Heart left ventricle (tissue), 16 donors: ENCODE data around the gene ANK3. TPM values are rescaled to one million over a fixed set of nuclear protein-coding genes. Genes with fewer than 3 reads are reported as not detected.

Experiments
- ATAC-seq, 4 donors: fragments of 200-7000 bp; cut with Tn5 transposase; one replicate each; pipeline ENCODE4 v1.9.1; 2020 to 2022; ENCODE audit warnings: moderate library complexity in 4 of 4, mild to moderate bottlenecking in 3 of 4, moderate number of reproducible peaks in 1 of 4
- DNase-seq, 5 donors: peaks; one replicate each; pipeline ENCODE4 v3.0.0-alpha.2; 2020
- H3K27ac ChIP-seq, 12 donors: fragments of 200-600 bp; sonication (generic) in 4 of 12; one replicate each; pipeline versions ENCODE4 v1.5.0 to v1.8.0; 2016 to 2022; ENCODE audit warnings: mild to moderate bottlenecking in 2 of 12
- H3K27me3 ChIP-seq, 9 donors: fragments of 200-600 bp; sonication (generic) in 2 of 9; one replicate each; pipeline versions ENCODE4 v1.5.1 to v1.8.0; 2016 to 2022; ENCODE audit warnings: mild to moderate bottlenecking in 3 of 9
- H3K36me3 ChIP-seq, 9 donors: fragments of 200-600 bp; sonication (generic) in 2 of 9; one replicate each; pipeline versions ENCODE4 v1.5.0 to v1.8.0; 2018 to 2022; ENCODE audit warnings: mild to moderate bottlenecking in 2 of 9
- H3K4me1 ChIP-seq, 12 donors: fragments of 200-600 bp; sonication (generic) in 4 of 12; one replicate each; pipeline versions ENCODE4 v1.5.0 to v1.8.0; 2016 to 2022; ENCODE audit warnings: mild to moderate bottlenecking in 3 of 12
- H3K4me3 ChIP-seq, 12 donors: fragments of 200-600 bp; sonication (generic) in 4 of 12; one replicate each; pipeline versions ENCODE4 v1.5.0 to v1.8.0; 2017 to 2022; ENCODE audit warnings: mild to moderate bottlenecking in 9 of 12, moderate library complexity in 4 of 12
- H3K9me3 ChIP-seq, 12 donors: fragments of 200-600 bp; sonication (generic) in 4 of 12; one replicate each; pipeline versions ENCODE4 v1.5.0 to v1.8.0; 2016 to 2022; ENCODE audit warnings: mild to moderate bottlenecking in 1 of 12
- CTCF ChIP-seq, 12 donors: fragments of 200-600 bp; sonication (generic) in 4 of 12; IDR thresholded peaks; one replicate each; pipeline versions ENCODE4 v1.5.0 to v1.8.0; 2018 to 2022; ENCODE audit warnings: antibody characterized with exemption in 12 of 12, mild to moderate bottlenecking in 5 of 12
- POLR2A ChIP-seq, 2 donors: fragments of 450-650 bp; IDR thresholded peaks; one replicate each; pipeline ENCODE4 v1.6.1; 2017; ENCODE audit warnings: antibody characterized with exemption in 2 of 2, mild to moderate bottlenecking in 2 of 2, moderate library complexity in 2 of 2
- whole genome bisulfite sequencing, 4 donors: extraction: QIAGEN DNeasy Blood & Tissue Kit in 2 of 4; methylation state at CpG; one replicate each; pipeline versions ENCODE4 v1.1.5 to v1.1.7; 2013 to 2018; 5-methylcytosine and 5-hydroxymethylcytosine counted together
- intact Hi-C, 10 donors: fragments of 100-400 bp; cut with DNase I; formaldehyde crosslinking; loops; one replicate each; pipeline versions ENCODE4 v1.11.1 to v1.14.2; 2022
- polyA plus RNA-seq, 2 donors: library from polyadenylated mRNA; stranded (reverse); fragments of 200-250 nt; gene quantifications; one replicate each; pipeline ENCODE4 v1.2.3, GENCODE V29; 2013
- total RNA-seq, 9 donors: library from RNA; depleted of rRNA in 2 of 9; stranded (reverse); fragments of >200 nt in 2 of 9; fragmentation: NEBNext Ultra II Directional in 3 of 9; extraction: Animal tissue kit (Norgen Biotek cat#: 25700) in 3 of 9; gene quantifications; one replicate each; pipeline versions ENCODE4 v1.1.0 to v1.2.4, GENCODE V29; 2016 to 2023
- donor health status: ischemic (EF 13 %, LVEDD 7.1; RV severe dilation, severe dysfunction).
- donor health status: healthy with polysubstance abuse.
- donor health status: DM: no; HTN: yes; CAD: no.
- donor health status: DM: no; HTN: no; CAD: no.
- donor health status: ischemic (EF 25% LVEDD 6.9; RV normal size, moderate dysfunction).
- donor health status: ischemic (EF 25% LVEDD 5.7; RV mildly dilated, moderate dysfunction).
- donor health status: healthy.
- donor health status: DM: yes; HTN: yes; CAD: no.
- donor health status: ischemic (EF 35%, LVEDD 5.7; RV mildly dilated, moderate dysfunction).
- donor health status: nonischemic (EF 11% LVEDD 7.7; RV severe dilation, severe dysfunction).
- donor health status: DM: yes; HTN: yes; CAD: no.
- donor health status: PGD.
- donor health status: ischemic (EF 29% LVEDD 5.4; RV normal size, mild dysfunction).
- donor health status: nonischemic (EF 23%, LVEDD 6.1; RV moderate dilation, normal function).

The ANK3 gene
- total and polyA plus RNA-seq, 11 donors, result 33.8 to 576 (median 239) TPM

GRCh38 chr10:60283397-60283796 lies 106.3 kb downstream of the ANK3 start:
- DNase-seq (no peak), ATAC-seq (no peak)
- intact Hi-C loops, result no loop called here
- peaks cover 0 to 75% (median 33%) of the 10 kb centered on the region in 12 donors for H3K4me1 ChIP-seq
- H3K27me3 ChIP-seq, result no peaks in the 10 kb centered on the region
- H3K36me3 ChIP-seq, result peaks cover 0 to 9% (median 0%) of the 10 kb centered on the region in 9 donors
- H3K4me3 ChIP-seq, result no peak overlapping the region
- no peak for TF ChIP-seq POLR2A (IDR thresholded peaks at IDR 0.05)
- TF ChIP-seq CTCF (IDR thresholded peaks at IDR 0.05), result no peak
- no peaks in the 10 kb centered on the region for H3K9me3 ChIP-seq
- WGBS, 4 donors, result 78 to 88% (median 83%) methylated on average over 2 of the region's 2 CpGs
- H3K27ac ChIP-seq, result peak overlapping the region in 11 of 12 donors; percentile 41 to 91 (median 76)

- H3K36me3 ChIP-seq, result peaks cover 0 to 13% (median 0%) of the 10 kb centered on the region in 9 donors
- no peak overlapping the region for H3K4me3 ChIP-seq
- intact Hi-C loops, result no loop called here
- DNase-seq, result no peak
- no peak for ATAC-seq
- WGBS, 4 donors, result 64 to 76% (median 70%) methylated on average over 5 of the region's 5 CpGs
- peaks cover 0 to 70% (median 29%) of the 10 kb centered on the region in 12 donors for H3K4me1 ChIP-seq
- no peaks in the 10 kb centered on the region for H3K27me3 ChIP-seq
- peak overlapping the region; percentile 41 to 91 (median 75) for H3K27ac ChIP-seq
- TF ChIP-seq POLR2A (IDR thresholded peaks at IDR 0.05), result no peak
- TF ChIP-seq CTCF (IDR thresholded peaks at IDR 0.05), result no peak
- H3K9me3 ChIP-seq, result no peaks in the 10 kb centered on the region
Observed at GRCh38 chr10:60282771-60283353, 106.8 kb downstream of the ANK3 start.

DNA sequence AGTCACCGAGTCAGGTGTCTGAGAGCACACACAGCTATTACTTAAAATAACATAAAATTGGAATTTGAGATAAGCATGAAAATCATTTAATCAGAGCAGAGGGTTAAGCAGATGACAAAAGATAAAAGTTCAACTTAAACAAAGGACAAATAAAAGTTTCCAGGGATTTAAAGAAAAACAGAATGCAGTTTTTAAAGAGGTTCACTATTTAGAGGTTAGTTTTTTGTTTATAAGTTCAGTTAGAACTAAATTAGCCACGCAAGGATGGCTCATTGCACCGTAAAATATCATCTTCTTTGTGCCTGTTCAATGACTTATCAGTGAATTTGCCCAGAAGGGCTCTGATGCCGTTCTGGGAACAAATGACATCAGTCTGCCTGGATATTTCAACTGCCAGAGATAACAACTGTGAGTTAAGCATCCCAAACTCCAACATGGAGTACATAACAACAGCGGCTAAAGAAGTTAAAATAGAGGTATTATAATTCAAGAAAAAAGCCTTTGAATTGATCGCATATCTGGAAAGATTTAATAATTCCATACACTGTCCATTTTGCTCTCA lies 107.8 kb downstream of the ANK3 start:
- Histone ChIP-seq H3K27ac (peak overlapping the region; percentile 41 to 91 (median 75)), H3K4me1 (peaks cover 0 to 62% (median 21%) of the 10 kb centered on the region in 12 donors), H3K4me3 (no peak overlapping the region), H3K27me3 (no peaks in the 10 kb centered on the region), H3K36me3 (peaks cover 0 to 23% (median 0%) of the 10 kb centered on the region in 9 donors), H3K9me3 (no peaks in the 10 kb centered on the region)
- DNase-seq (peak in 1 of 5 donors; percentile 38), ATAC-seq (peak; percentile 85 to 91 (median 88))
- WGBS, 4 donors, result 43 to 47% (median 44%) methylated on average over 6 of the region's 6 CpGs
- intact Hi-C loops, result no loop called here
- TF ChIP-seq CTCF (IDR thresholded peaks at IDR 0.05) (no peak), POLR2A (IDR thresholded peaks at IDR 0.05) (no peak)

DNA sequence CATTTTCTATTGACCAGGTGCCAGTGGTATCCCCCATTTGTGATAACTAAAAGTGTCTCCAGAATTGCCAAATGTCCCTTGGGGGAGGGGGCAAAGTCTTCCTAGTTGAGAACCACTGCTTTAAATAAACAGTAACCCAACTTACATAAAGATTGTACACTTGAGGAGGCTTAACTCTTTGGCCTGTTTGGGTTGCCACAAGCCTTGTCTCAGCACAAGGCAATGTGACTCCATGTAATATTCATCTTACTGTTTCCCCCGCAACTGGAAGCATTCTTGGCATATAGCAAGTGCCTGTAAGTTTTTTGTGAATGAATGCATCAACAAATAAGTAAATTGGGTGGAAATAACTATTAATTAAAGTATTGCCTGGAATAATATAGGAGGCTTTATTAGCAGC lies 108.3 kb downstream of the ANK3 start:
- no peak for DNase-seq
- peaks cover 0 to 64% (median 18%) of the 10 kb centered on the region in 12 donors for H3K4me1 ChIP-seq
- H3K27me3 ChIP-seq, result no peaks in the 10 kb centered on the region
- H3K36me3 ChIP-seq, result peaks cover 0 to 26% (median 0%) of the 10 kb centered on the region in 9 donors
- intact Hi-C loops, result no loop called here
- H3K9me3 ChIP-seq, result no peaks in the 10 kb centered on the region
- no peak for TF ChIP-seq CTCF (IDR thresholded peaks at IDR 0.05)
- no peak for TF ChIP-seq POLR2A (IDR thresholded peaks at IDR 0.05)
- peak in 2 of 4 donors; percentile 17 to 47 for ATAC-seq
- H3K27ac ChIP-seq, result peak overlapping the region; percentile 18 to 91 (median 75)
- WGBS, 4 donors, result 43 to 91% (median 76%) methylated on average over 1 of the region's 1 CpG
- H3K4me3 ChIP-seq, result no peak overlapping the region
